Measurements from ENCODE around the gene LIPH. TPM values are rescaled to one million over a fixed set of nuclear protein-coding genes. Genes with fewer than 3 reads are reported as not detected.

LIPH gene
- total RNA-seq, 4 donors from 2014 or later, result 0.22 to 3.8 (median 0.34) TPM; not detected in 1

- TF ChIP-seq, protein P1, sequence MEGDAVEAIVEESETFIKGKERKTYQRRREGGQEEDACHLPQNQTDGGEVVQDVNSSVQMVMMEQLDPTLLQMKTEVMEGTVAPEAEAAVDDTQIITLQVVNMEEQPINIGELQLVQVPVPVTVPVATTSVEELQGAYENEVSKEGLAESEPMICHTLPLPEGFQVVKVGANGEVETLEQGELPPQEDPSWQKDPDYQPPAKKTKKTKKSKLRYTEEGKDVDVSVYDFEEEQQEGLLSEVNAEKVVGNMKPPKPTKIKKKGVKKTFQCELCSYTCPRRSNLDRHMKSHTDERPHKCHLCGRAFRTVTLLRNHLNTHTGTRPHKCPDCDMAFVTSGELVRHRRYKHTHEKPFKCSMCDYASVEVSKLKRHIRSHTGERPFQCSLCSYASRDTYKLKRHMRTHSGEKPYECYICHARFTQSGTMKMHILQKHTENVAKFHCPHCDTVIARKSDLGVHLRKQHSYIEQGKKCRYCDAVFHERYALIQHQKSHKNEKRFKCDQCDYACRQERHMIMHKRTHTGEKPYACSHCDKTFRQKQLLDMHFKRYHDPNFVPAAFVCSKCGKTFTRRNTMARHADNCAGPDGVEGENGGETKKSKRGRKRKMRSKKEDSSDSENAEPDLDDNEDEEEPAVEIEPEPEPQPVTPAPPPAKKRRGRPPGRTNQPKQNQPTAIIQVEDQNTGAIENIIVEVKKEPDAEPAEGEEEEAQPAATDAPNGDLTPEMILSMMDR (IDR thresholded peaks at IDR 0.05; ENCODE audit: low read depth), result no peak
These were observed 31.5 kb upstream of the LIPH start for GRCh38 chr3:185583925-185584324.

DNA sequence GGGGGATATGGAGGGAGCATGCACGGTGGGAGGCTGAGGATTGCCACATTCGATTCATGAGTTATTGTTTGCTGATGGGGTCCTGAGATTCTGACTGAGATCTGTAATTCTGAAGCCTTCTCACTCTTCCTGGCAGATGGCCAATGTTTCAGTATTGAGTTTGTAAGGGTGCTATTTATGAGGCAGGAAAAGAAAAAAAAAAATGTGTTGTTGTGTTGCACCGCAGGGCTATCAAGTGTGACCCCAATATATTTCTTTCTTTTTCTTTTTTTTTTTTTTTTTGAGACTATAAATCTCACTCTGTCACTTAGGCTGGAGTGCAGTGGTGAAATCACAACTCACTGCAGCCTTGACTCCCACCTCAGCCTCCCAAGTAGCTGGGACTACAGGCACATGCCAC is 30.5 kb upstream of the LIPH start:
- TF ChIP-seq, protein P1 (IDR thresholded peaks at IDR 0.05; ENCODE audit: low read depth), result no peak

GRCh38 chr3:185582236-185582635 is 29.8 kb upstream of the LIPH start:
- TF ChIP-seq, protein P1 (IDR thresholded peaks at IDR 0.05; ENCODE audit: low read depth), result no peak

DNA sequence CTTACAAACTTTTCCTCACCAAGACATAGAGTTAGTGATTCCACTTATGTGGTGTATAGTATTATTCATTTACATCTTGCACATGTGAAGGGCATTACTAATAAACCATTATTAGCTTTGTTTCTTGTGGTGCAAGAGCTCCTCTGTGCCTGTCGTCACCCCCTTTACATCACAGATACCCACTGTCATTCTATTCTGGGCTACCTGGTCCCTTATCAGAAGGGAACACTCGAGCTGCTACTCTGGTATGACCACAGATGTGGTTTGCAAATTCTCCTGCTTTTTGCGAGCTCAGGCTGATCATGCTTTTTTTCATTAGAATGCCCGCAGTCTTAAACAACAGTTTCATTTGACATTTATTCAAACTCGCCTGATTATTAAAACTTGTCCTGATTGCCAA is 19.8 kb upstream of the LIPH start:
- TF ChIP-seq, protein P1 (IDR thresholded peaks at IDR 0.05; ENCODE audit: low read depth), result no peak

GRCh38 chr3:185561958-185562357 is 9.6 kb upstream of the LIPH start:
- TF ChIP-seq, protein P1 (IDR thresholded peaks at IDR 0.05; ENCODE audit: low read depth), result no peak

DNA sequence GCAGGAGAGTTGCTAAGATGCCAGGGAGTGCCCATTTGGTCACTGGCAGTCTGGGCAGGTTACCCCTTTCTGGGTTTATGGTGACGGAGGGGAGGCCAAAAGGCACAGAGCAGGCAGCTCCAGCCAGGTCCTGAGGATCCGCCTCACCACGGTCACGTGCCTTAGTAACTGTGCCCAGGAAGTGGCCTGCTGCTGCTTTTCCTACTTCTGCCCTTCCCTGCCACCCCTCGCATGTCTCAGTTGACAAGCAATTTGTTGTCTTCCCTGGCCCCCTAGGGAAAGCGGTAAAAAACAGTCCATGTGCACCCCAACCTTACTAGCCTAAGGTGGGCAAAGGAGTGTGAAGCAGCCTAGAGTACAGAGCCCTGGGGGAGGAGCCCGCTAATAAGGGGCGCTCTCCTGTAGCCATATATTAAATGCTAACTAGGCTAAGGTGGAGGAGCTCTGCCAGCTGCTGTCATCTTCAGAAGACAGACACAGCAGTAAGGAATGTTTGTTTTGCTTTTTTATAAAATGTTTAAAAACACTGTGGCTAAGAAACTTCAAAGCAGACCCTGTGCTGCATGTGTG is 9.1 kb upstream of the LIPH start:
- TF ChIP-seq, protein P1 (IDR thresholded peaks at IDR 0.05; ENCODE audit: low read depth), result no peak

- TF ChIP-seq, protein P1 (IDR thresholded peaks at IDR 0.05; ENCODE audit: low read depth), result no peak
These were observed 8.3 kb upstream of the LIPH start for GRCh38 chr3:185560676-185561075.

Measured in subcutaneous adipose tissue (tissue), 4 donors.